Astrocyte of the spinal cord (primary cell): ENCODE data around the gene IRAG1.

Source experiments
- DNase-seq: peaks from one replicate; pipeline ENCODE4 v3.0.0; 2011; ENCODE audit warnings: low read depth, low spot score
- H3K4me3 ChIP-seq: 2 replicates; pipeline ENCODE4 v1.5.1; 2011; ENCODE audit warnings: low read depth, mild to moderate bottlenecking, low read length, moderate library complexity
- in situ Hi-C: cut with HindIII; loops from 2 replicates; pipeline ENCODE4 v1.10.0; 2017; ENCODE audit warnings: low sequenced_read_pairs
- TF ChIP-seq, protein P1 (sequence below): IDR thresholded peaks from 2 replicates; pipeline ENCODE4 v1.5.1; 2012; ENCODE audit warnings: low read depth, mild to moderate bottlenecking, low read length, inconsistent platforms

Gene IRAG1

DNA sequence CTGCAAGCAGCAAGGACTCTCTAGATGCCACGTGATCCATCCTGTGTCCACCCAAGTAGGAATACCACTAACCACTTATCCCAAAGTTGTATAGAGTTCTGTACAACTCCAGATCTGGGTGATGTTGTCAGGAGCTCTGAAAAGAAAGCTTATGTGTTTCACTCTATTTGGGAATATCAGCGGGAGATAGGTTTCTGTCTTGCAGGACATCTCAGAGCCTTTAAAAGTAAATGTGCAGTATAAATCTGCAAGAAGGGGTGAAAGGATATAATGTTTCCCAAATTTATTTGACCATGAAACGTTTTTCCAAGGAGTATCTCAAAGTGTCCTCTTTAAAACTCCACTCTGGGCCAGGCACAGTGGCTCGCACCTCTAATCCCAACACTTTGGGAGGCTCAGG, 13.9 kb downstream of the IRAG1 start:
- DNase-seq: no peak
- in situ Hi-C loops: no loop called here

DNA sequence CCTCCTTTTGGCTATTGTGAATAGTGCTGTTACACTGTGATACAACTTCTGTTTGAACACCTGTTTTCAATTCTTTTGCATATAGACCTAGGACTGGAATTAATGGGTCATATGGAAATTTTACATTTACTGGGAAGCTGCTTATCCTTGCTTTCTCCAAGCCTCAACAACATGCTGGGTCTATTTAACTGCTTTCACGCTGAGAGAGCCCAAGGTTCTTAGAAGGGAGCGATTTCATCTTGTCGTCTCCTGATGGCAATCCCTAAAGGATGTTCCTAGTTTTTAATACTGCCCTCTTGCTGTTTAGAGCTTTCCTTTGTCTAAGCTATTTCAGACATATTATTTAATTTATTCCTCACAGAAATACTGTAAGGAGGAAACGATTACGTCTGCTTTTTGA, 15.5 kb downstream of the IRAG1 start:
- no peak overlapping the region for H3K4me3 ChIP-seq
- TF ChIP-seq, protein P1, sequence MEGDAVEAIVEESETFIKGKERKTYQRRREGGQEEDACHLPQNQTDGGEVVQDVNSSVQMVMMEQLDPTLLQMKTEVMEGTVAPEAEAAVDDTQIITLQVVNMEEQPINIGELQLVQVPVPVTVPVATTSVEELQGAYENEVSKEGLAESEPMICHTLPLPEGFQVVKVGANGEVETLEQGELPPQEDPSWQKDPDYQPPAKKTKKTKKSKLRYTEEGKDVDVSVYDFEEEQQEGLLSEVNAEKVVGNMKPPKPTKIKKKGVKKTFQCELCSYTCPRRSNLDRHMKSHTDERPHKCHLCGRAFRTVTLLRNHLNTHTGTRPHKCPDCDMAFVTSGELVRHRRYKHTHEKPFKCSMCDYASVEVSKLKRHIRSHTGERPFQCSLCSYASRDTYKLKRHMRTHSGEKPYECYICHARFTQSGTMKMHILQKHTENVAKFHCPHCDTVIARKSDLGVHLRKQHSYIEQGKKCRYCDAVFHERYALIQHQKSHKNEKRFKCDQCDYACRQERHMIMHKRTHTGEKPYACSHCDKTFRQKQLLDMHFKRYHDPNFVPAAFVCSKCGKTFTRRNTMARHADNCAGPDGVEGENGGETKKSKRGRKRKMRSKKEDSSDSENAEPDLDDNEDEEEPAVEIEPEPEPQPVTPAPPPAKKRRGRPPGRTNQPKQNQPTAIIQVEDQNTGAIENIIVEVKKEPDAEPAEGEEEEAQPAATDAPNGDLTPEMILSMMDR: no peak
- in situ Hi-C loops: no loop called here
- DNase-seq: no peak

More for the DNA sequence above, 13.9 kb downstream of the IRAG1 start:
- TF ChIP-seq, protein P1: no peak
- no peak overlapping the region for H3K4me3 ChIP-seq

DNA sequence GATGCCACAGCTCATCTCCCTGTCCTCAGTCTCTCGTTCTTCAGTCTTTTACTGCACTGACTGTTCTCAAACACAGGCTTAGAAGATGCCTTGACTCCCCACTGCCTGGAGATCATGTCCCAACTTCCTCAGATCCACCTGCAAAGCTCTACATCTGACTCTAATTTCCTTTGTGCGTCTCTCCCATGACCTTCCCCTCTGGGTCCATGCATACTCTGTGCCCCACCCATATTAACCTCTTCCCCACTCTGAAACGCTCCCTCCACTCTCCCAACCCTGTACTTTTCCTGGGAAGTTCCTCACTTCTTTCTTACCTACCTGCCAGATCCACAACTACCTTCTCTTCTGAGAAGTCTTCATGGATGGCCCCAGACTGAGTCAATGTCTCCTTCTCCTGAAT, 16.6 kb downstream of the IRAG1 start:
- no peak overlapping the region for H3K4me3 ChIP-seq

DNA sequence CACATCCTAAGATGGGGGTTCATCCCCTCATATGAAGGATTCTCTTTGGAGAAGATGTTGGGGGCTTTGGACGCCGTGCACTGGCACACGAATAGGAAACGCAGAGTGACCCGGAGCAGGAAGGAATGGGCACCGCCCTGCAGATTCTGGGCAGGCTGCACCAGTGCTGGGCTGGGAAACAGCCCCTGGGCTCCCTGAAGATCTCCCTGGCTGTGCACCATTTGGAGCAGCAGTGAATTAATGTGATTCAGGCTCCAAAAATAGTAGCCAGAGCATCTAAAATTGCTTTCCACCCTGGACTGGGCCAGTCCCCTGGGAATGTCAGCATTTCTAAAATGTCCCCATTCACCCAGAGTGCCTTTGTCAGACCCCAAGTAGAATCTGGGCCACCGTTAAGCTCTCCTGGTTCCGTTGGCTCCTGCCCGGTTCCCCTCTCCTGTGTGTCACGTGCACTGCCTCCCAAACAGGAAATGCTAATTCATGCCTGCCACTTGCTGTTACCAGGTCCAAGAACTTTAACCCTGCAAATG, 18.6 kb downstream of the IRAG1 start:
- in situ Hi-C loops: no loop called here
- no peak overlapping the region for H3K4me3 ChIP-seq
- TF ChIP-seq, protein P1: no peak
- no peak for DNase-seq

More for the DNA sequence above, 16.6 kb downstream of the IRAG1 start:
- TF ChIP-seq, protein P1: no peak
- in situ Hi-C loops: no loop called here
- no peak for DNase-seq

DNA sequence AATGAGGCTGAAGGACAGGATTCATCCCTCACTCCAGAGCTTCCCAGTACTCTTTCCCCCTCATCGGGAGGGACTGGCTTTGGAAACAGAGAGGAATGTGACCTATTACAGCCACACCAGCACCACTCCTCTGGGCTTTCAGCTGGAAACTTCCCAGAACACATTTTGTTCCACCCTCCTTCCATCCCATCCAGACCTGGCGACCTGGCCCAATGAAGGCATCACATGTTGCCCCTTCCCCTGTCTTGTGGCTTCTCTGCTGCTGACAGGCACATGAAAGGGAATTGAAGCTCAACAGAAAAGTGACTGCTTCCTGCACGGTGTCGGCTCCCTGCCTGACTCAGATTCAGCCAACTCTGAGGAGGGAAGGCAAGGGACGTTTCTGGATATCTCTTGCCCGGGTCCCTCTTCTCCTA, 19.1 kb downstream of the IRAG1 start:
- H3K4me3 ChIP-seq: no peak overlapping the region
- in situ Hi-C loops: no loop called here
- TF ChIP-seq, protein P1: no peak

DNA sequence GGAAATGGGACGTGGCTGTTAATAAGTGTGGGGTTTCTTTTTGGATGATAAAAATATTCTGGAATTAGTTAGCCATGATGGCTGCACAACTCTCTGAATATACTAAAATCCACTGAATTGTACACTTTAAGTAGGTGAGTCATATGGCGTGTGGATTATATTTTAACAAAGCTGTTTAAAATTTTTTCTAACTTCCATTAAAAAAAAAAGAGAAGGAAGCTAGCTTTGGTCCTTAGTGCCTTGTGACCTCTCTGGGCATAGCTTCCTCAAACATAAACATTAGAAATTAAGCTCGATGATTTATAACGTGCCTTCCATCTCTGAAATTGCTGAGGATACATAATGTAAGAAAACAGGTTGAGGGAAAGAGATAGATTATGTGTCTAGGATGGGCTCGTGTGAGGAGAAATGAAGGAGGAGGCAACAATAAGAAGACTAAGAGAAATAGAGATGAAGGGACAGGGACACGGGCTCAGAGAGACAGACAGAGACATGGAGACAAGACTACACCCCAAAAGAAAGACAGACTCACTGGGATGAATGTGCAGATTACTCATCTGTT, 20.0 kb downstream of the IRAG1 start:
- no peak for DNase-seq
- in situ Hi-C loops: no loop called here
- TF ChIP-seq, protein P1: no peak
- no peak overlapping the region for H3K4me3 ChIP-seq

More for the DNA sequence above, 19.1 kb downstream of the IRAG1 start:
- DNase-seq: no peak
